HG02852 (cell line): ENCODE results near the gene RB1.
"Not testable (repeated sequence)": the region's sequence is repeated elsewhere in the genome, so short reads cannot be mapped to it uniquely, and the experiment has no call there.

Experiments
- ATAC-seq: cut with Tn5 transposase; IDR thresholded peaks from one replicate; pipeline ENCODE4 v1.9.1; 2021; ENCODE audit warnings: mild to moderate bottlenecking, moderate library complexity; ENCODE audit not compliant: unreplicated experiment

The RB1 gene

GRCh38 chr13:48404952-48405351 is 101.4 kb downstream of the RB1 start:
- no peak for ATAC-seq

GRCh38 chr13:48405875-48406274 is 102.3 kb downstream of the RB1 start:
- no peak for ATAC-seq

GRCh38 chr13:48410199-48410598 is 106.6 kb downstream of the RB1 start:
- ATAC-seq = no peak

GRCh38 chr13:48411147-48411794 is 107.7 kb downstream of the RB1 start:
- no peak for ATAC-seq

GRCh38 chr13:48411841-48412531 is 108.4 kb downstream of the RB1 start:
- ATAC-seq = no peak

GRCh38 chr13:48412881-48413351 is 109.4 kb downstream of the RB1 start, which contains the start of gene LPAR6:
Gene LPAR6 (minus strand): TSS chr13:48413113. CDS start chr13:48412423, 690 bp downstream.
- no peak for ATAC-seq

- ATAC-seq = no peak
Measured at GRCh38 chr13:48414501-48414900, 111.0 kb downstream of the RB1 start.

GRCh38 chr13:48415516-48415915 is 112.0 kb downstream of the RB1 start:
- ATAC-seq = no peak

GRCh38 chr13:48422003-48422402 is 118.5 kb downstream of the RB1 start:
- not testable (repeated sequence) for ATAC-seq

- ATAC-seq = no peak
Measured at GRCh38 chr13:48424212-48424611, 120.7 kb downstream of the RB1 start.

- no peak for ATAC-seq
Measured at GRCh38 chr13:48426052-48426451, 122.5 kb downstream of the RB1 start.

GRCh38 chr13:48426755-48427298 is 123.3 kb downstream of the RB1 start:
- not testable (repeated sequence) for ATAC-seq

GRCh38 chr13:48429036-48429435 is 125.5 kb downstream of the RB1 start:
- ATAC-seq = no peak

- no peak for ATAC-seq
Measured at GRCh38 chr13:48429886-48430285, 126.3 kb downstream of the RB1 start.

- ATAC-seq = no peak
Measured at GRCh38 chr13:48431431-48431830, 127.9 kb downstream of the RB1 start.

GRCh38 chr13:48431987-48432615 is 128.6 kb downstream of the RB1 start:
- no peak for ATAC-seq

- ATAC-seq = no peak
Measured at GRCh38 chr13:48434200-48434599, 130.6 kb downstream of the RB1 start.

- no peak for ATAC-seq
Measured at GRCh38 chr13:48436661-48437288, 133.2 kb downstream of the RB1 start.

GRCh38 chr13:48437371-48437770 is 133.8 kb downstream of the RB1 start:
- ATAC-seq = no peak

GRCh38 chr13:48443442-48444208 is 140.1 kb downstream of the RB1 start:
- no peak for ATAC-seq
